Stimulated activated CD4-positive, alpha-beta T cell treated with anti-CD3 and anti-CD28 coated beads, Interleukin-4, amount 100 ng/mL, for 1 hour (primary cell): Measurements from ENCODE around the gene MOV10L1.
A peak's percentile ranks its signal among the peaks of the same experiment; 100 is the strongest.
"Not testable (repeated sequence)": the region's sequence is repeated elsewhere in the genome, so short reads cannot be mapped to it uniquely, and the experiment has no call there.

Experiments used
- DNase-seq: peaks from one replicate; pipeline ENCODE4 v3.0.0-alpha.2; 2020

The MOV10L1 gene

DNA sequence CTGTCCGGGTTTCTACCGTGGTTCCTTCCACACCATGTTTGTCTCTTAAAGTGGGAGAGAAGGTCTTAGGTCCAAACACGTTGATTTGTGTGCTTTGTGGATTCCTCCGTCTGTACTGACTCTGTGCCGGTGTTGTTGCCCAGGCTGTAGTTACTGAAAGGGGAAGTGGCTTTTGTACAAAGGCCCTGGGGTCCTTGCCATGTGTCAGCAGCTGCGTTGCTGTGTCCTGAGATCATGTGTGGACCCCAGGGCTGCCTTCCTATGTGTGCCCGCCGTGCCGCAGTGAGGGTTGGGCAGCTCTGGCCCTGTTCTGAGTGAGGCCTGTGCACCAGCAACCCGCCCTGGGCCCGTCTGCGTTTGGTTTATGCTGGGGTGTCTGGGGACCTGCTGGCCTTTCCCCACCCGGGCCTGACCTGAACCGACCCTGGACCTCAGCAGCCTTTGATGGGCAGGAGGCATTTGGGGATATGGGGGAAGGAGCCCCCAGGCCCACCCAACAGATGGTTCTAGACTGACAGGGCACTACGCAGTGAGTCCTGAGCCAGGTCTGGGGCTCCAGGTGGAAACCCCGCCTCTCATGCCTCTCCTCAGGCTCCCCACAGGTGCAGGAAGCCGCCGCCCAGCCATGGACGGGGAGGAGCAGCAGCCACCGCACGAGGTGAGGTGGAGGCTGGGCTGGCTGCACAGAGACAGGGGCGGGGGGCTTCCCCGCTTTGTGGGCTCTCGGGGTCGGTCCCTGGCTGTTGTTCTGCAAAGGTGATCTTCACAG lies 102.8 kb downstream of the MOV10L1 start:
- DNase-seq: peak; percentile 45

DNA sequence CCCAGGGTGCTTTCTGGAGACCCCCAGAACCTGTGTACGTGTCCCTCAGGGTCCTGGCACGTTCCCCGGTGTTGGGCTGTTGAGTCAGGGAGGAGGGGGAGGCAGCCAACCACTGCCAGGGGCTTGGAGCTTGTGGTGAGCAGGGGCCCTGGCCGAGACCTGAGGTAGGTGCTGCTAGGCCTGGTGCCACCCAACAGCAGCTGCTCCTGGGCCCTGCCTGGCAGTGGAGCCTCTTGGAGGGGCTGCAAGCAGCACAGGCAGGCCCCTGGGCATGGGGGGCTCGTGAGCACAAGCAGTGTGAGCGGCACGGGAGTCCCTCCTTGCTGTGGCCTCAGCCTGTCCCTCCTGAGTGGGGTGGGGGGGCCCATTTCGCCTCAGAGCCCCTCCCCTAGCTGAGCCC lies 103.8 kb downstream of the MOV10L1 start:
- no peak for DNase-seq

DNA sequence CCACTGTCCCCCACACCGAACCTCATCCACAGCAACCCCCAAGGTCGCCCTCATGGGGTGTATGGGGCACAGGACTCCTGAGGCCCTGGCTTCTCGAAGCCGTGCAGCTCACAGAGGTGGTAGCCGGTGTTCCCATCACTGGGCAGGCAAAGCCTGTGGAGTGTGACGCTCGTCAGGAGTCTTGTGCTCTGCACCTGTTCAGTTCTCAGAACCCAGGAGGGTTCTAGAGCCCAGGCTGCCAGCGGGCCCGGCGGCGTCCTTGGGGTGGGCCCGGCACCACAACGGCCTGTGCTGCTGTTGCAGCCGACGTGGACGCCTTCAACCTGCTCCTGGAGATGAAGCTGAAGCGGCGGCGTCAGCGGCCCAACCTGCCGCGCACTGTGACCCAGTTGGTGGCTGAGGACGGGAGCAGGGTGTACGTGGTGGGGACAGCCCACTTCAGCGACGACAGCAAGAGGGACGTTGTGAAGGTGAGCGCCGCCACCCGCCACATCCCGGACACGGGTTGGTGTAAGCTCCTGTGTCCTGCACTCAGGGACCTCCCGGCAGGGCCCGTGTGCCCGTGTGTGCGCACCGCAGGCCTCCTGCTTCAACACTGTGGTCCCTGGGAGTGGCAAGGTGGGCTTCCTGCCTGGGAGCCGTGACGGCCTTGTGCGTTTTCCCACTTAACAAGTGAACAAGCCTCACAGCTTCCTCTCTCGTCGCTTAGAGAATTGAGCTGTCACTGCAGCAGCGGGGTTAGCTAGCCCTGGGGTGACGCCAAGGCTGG lies 104.4 kb downstream of the MOV10L1 start:
- DNase-seq: no peak

DNA sequence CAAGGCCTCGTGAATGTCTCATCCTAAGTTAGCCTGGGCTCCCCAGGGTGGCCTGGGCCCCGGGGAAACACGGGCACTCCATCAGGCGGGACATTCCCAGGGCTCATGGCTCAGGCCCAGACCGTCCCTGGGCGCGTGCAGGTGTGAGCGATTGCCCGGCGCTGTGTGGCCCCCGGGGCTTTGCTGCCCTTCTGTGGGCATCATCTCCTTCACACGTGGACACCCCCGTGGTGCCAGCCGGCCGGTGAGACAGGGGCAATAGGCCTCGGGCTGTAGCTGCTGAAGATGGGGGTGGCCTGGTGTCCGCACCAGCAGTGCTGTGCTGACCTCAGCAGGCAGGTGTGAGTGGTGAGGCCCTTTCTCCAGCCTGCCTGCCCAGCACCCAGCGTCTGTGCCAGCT lies 106.5 kb downstream of the MOV10L1 start:
- DNase-seq: no peak

DNA sequence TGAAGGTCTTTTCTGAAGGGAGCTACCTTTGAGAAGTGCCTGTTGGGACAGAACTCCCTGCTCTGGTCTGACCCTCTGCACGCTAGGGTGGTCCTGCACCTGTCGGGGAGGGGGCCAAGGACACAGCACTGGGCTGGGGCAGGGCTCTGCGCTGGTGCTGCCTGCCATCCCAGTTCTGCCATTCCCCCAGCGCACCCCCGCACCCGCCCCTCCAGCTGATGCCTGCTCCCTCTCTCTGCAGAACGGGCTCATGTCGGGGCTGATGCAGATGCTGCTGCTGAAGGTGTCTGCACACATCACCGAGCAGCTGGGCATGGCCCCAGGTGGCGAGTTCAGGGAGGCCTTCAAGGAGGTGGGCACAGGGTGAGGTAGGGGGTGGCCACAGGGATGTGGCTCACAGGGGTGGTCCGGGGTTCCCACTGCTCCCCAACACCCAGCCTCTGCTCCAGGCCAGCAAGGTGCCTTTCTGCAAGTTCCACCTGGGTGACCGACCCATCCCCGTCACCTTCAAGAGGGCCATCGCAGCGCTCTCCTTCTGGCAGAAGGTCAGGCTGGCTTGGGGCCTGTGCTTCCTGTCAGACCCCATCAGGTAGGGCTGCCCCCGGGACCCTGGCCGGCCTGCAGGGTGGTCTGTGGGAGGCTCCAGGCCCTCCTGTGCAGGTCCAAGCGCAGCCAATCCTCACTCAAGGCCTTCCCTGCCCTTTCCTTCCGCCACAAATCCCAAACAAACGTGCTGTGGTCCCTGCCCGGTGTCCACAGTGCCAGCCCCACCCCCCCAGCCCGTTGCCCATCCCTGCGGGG lies 107.4 kb downstream of the MOV10L1 start:
- DNase-seq: no peak

DNA sequence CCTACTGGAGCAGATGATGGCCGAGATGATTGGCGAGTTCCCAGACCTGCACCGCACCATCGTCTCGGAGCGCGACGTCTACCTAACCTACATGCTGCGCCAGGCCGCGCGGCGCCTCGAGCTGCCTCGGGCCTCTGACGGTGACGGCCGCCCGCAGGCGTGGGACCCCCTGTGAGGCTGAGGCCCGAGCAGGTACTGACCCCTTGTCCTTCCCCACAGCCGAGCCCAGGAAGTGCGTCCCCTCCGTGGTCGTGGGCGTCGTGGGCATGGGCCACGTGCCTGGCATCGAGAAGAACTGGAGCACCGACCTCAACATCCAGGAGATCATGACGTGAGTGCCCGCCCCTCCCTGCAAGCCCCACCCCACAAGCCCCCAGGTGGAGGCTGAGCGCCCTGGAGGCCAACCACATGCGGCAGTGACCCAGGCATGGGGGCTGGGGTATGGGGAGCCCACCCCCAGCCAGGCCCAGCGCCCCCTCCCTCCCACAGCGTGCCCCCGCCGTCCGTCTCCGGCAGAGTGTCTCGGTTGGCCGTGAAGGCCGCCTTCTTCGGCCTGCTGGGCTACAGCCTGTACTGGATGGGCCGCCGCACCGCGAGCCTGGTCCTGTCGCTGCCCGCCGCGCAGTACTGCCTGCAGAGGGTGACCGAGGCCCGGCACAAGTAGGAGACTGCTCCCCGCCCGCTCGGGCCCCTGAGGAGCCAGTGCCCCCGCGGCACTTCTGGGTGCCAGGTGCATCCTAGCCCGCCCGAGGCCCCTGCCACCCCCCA lies 108.2 kb downstream of the MOV10L1 start:
- no peak for DNase-seq

DNA sequence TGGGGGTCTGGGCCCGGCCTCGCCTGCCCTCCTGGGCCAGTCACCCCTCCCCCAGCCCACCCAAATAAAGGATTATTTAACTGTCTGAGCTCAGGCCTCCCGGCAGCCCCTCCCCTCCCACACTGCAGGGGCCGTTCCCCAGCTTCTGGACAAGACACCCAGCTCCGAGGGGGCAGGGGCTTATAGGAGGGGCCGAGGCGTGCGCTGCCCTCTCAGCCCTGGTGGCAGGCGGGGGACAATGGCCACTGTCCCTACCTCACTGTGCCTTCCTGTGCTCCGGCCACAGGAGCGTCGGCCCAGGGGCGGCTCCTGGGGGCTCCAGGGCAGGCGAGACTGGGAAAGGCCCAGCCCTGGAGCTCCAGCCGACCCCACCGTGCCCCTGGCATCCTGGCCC lies 108.8 kb downstream of the MOV10L1 start:
- DNase-seq: no peak

DNA sequence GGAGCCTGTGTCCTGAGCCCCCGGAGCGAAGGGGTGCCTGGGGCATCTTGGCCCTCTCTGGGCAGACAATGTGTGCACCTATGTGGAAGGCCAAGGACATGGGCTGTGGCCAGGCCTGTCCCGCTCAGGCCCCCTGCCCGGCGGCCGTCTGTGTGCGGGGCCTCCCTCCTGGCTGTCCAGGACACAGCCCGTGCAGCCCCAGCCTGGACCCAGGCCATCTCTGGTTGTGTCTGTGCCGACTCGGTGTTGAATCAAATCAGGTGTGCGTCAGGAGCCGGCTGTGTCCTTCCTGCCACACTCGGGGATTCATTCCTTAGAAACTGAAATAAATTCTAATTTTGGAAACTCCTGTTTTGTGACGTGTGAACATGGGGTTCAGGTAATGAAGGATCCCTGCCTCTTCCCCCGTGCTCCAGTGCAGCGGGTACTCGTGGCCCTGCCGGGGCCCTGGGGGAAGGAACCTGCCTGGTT lies 109.5 kb downstream of the MOV10L1 start:
- DNase-seq: no peak

DNA sequence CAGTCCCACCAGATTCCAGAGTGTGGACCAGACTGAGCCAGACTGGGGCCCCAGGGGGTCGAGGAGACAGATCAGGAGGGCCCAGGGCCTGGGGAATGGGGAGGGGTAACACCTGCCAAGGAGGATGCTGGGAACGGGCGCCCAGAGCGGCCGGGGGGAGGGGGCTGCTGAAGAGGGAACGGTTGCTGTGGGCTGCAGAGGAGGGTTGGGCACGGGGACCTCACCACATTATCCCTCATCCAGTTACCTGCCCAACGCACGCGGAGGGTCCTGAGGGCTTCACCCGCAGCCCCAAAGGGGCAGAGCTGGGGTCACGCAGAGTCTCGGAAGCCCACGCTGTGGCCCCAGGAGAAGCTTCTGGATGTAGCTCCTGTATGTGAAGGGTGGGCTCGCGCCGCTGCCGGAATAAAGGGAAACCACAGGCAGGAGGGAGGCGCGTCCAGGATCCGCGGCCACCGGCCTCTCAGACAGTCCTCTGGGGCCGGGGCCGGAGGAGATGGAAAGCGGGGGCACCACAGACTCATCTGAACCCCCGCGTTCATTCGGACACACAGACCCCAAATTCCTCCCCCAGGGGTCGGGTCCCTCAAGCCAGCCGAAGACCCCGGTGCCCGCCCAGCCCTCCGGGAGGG lies 110.1 kb downstream of the MOV10L1 start:
- DNase-seq: peak; percentile 23

DNA sequence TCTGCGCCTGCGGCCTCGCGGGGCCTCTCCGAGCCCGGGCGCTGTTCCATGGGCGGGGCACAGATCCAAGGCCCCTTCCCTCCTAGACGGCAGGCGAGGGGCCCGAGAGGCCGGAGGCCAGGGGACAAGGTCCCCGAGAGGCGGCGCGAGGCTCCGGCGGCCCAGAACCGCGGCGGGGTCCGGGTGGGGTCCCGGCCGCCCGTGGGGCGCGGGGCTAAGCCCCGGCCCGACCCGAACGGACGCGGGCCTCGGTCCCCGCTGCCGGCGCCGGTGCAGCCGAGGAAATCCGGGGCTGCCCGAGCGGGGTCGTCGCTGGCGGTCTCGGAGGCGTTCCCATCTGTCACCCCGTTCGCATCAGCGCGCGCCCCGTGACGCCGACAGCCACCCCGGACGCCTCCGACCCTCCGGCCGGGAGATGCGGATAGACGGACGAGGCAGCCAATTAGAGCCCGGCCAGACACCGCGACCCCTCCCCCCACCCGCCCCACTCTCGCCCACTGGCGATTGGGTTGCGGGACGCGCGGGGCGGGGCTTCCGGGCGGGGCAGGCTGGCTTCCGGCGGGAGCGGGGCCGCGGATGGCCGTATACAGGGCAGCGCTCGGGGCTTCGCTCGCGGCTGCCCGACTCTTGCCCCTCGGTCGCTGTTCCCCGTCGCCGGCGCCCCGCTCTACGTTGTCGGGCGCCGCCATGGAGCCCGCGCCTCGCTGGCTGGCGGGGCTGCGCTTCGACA lies 110.8 kb downstream of the MOV10L1 start, which contains the start of gene SELENOO:
Gene SELENOO, plus strand, starts transcription at position 551 of the 730 bp plus-strand sequence. Its CDS starts 26 bp downstream, at position 577.
- DNase-seq: peak; percentile 92

DNA sequence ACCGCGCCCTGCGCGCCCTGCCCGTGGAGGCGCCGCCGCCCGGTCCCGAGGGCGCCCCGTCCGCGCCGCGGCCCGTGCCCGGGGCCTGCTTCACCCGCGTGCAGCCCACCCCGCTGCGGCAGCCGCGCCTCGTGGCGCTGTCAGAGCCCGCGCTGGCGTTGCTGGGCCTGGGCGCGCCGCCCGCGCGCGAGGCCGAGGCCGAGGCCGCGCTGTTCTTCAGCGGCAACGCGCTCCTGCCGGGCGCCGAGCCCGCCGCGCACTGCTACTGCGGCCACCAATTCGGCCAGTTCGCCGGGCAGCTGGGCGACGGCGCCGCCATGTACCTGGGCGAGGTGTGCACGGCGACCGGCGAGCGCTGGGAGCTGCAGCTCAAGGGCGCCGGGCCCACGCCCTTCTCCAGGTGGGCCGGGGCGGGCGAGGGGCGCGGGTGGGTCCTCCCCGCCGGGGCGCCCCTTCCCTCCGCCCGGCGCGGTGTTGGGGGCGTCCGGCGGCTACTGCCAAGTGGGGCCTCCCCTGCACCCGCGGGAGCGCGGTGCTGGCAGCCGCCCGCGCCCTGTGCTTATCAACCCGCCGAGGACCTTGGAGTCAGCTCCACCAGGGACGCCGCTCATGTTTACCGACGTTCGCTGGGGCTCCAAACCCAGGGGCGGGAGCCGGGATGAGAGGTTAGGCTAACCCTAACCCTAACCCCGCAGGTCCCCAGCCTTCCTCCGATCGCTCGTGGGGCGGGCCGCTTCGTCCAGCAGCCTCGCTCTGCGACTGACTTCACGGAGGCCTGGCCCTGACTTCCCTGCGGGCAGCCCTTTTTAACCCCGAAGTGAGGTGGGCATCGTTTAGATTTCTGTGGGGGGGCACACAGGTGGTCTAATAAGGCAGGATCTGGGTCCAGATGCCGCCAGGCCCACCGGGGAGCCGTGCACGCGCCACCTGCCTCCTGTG lies 111.7 kb downstream of the MOV10L1 start:
- DNase-seq: no peak

DNA sequence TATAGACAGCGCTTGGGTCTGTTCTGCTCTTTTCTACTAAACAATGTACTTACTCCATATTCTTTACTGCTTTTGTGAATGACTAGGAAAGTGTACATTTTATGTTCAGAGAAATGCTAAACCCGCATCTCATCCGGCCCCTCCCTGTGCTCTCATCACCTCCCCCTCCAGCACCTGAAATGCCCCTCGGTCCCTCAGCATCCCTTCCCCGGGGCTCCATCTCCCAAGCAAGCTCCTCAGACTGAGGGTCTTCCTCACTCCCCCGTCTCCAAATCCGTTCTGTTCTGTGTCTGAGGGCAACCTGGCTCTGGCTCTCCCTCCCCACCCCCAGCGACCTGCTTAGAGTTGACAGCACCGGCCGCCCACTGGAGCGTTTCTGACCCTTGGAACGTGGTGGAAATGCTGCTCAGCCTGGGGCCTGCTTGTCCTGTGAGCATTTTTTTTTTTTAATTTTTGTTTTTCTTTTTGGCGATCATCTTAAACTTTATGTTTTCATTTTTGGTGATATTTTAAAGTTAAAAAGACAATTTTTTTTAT lies 112.4 kb downstream of the MOV10L1 start:
- no peak for DNase-seq

DNA sequence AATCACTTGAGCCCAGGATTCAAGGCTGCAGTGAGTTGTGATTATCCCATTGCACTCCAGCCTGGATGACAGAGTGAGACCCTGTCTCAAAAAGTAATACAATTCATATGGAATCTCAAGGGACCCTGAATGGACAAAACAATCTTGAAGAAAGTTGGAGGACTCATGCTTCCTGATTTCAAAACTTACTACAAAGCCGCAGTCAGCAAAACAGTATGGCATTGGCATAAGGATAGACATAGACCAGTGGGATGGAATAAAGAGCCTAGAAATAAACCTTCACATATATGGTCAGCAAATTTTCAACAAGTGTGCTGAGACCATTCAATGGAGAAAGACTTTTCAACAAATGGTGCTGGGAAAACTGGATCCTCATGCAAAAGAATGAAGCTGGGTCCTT lies 113.5 kb downstream of the MOV10L1 start:
- no peak for DNase-seq

DNA sequence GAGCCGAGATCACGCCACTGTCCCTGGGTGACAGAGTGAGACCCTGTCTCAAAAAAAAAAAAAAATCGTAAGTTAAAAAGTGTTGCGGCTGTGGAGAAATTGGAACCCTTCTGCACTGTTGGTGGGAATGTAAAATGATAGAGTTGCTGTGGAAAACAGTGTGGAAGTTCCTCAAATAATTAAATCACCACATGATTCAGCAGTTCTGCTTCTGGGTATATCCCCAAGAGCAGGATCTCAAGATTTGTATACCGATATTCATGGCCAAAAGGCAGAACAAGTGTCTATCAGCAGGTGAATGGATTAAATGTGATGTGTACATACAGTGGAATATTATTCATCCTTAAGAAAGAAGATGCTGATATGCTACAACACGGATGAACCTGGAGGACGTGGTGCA lies 114.8 kb downstream of the MOV10L1 start:
- DNase-seq: no peak

DNA sequence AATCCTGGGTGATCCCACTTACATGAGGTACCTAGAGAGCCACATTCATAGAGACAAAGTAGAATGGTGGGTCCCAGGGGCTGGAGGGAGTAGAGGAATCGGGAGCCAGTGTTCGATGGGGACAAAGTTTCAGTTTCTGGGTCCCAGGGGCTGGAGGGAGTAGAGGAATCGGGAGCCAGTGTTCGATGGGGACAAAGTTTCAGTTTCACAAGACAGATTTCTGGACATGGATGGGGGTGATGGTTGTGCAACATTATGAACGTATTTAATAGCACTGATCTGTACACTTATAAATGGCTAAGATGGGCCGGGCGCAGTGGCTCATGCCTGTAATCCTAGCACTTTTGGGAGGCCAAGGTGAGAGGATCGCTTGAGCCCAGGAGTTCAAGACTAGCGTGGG lies 115.2 kb downstream of the MOV10L1 start:
- DNase-seq: not testable (repeated sequence)

DNA sequence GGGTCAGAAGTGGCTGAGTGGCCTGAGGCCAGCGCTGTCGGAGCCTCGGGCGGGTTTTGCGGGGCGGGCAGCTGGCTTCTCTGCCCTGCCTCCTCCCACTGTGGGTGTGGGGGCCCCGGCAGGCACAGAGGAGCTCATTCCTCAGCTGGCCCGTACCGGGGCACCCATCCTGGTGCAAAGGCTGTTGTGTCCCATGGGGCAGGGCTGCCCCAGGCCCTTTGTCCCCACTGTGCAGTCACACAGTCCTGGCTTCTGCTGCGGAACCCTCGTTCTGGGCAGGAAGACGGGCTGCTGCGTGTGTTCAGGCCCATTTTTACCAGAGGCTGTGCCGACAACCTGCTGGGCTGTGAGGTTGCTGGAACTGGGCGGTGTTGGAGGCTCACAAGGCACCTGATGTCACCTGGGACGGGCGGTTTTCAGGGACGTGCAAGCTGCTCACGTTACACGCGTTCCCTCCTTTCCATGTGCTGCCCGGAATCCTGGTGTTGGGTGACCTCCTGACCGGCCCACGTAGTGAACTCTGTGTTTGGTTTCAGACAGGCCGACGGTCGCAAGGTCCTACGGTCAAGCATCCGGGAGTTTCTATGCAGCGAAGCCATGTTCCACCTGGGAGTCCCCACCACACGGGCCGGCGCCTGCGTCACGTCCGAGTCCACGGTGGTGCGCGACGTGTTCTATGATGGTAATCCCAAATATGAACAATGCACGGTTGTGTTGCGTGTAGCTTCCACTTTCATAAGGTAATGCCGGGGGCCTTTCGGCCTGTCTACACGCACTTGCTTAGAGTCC lies 116.2 kb downstream of the MOV10L1 start:
- DNase-seq: no peak

DNA sequence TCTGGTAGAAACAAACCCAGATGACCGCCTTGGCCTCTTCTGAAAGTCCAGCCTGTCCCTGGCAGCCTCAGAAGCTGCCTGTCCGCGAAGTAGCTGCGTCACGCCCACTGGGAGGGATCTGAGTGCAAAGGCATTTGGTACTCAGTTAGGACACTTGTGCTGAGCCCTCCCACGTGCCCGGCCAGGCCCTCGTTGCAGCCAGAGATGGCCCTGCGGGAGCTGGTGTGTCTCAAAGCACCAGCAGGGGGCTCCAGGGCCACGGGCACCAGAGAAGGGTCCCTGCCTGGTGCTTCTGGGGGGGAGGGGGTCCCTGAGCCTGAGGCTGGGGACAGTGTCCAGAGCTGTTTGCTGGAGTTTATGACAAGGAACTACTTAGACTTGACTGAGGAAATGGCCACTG lies 116.8 kb downstream of the MOV10L1 start:
- DNase-seq: peak; percentile 26

DNA sequence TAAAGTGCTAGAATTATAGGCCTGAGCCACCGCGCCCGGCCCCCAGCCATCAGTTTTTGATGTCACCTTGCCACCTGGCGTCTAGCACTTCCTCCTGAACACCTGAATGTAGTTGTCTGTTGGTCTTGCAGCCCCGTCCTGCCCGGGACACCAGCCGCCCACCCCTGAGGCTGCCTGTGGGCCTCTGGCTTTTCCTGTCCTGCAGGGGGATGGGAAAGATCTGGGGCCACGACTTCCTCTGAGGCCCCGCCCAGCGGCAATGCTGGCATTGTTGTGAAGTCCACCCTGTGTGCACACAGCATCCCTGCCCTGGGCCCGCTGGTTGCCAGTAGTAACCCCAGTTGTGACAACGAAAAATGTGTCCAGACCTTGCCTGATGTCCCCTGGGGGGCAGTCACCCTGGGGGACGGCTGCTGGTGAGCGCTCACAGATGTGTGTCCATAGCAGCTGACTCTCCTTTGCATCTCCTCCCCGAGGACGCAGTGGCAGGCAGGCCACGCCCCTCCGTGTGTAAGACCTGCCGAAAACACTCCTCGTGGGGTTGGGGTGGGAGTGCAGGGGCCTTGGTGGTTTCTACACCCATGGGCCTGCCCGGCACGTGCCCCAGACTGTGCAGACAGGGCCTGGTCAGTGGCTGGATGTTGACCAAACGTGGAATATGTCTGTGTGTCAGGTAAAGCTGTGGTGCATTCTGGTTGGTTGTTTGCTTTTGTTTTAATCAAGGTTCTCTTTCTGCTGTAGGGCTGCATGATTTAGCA lies 117.8 kb downstream of the MOV10L1 start:
- DNase-seq: no peak
